Cardiac muscle cell (in vitro differentiated cells and primary cell): ENCODE results near the gene FOXO6. TPM values are rescaled to one million over a fixed set of nuclear protein-coding genes. Genes with fewer than 3 reads are reported as not detected.

ENCODE experiments used
- DNase-seq, 2 donors: peaks; one replicate each; pipeline versions ENCODE4 v3.0.0 to v3.0.0-alpha.2; 2010 to 2017; ENCODE audit warnings: low read depth in 1 of 2, low spot score in 1 of 2
- H3K27ac ChIP-seq: fragments of 200-600 bp; sonication (generic); 2 replicates; pipeline ENCODE4 v1.5.1; 2016
- H3K27me3 ChIP-seq: fragments of 200-600 bp; sonication (generic); 2 replicates; pipeline ENCODE4 v1.6.0; 2016; ENCODE audit warnings: control low read depth
- H3K36me3 ChIP-seq: fragments of 200-600 bp; sonication (generic); 2 replicates; pipeline ENCODE4 v1.5.1; 2016; ENCODE audit warnings: control low read depth
- H3K4me1 ChIP-seq: fragments of 200-600 bp; sonication (generic); 2 replicates; pipeline ENCODE4 v1.8.1; 2017; ENCODE audit warnings: low read depth, mild to moderate bottlenecking, mixed run types
- H3K4me3 ChIP-seq: fragments of 200-600 bp; sonication (generic); 2 replicates; pipeline ENCODE4 v1.5.1; 2016; ENCODE audit warnings: mild to moderate bottlenecking
- H3K9me3 ChIP-seq: fragments of 200-600 bp; sonication (generic); 2 replicates; pipeline ENCODE4 v1.5.1; 2017; ENCODE audit warnings: low read depth, mild to moderate bottlenecking, control low read depth
- CTCF ChIP-seq: IDR thresholded peaks from 2 replicates; pipeline ENCODE4 v1.5.1; 2012; ENCODE audit warnings: low read depth, mild to moderate bottlenecking, low read length
- polyA plus RNA-seq: library from polyadenylated mRNA; unstranded; fragments of >200 nt; fragmentation: Nextera tagmentation; extraction: Ambion mirVana; gene quantifications from 2 replicates; pipeline ENCODE4 v1.2.1, GENCODE V29; 2016
- total RNA-seq: library from RNA; depleted of rRNA; stranded (reverse); fragments of >200 nt; gene quantifications from 2 replicates; pipeline ENCODE4 v1.2.3, GENCODE V29; 2016

The FOXO6 gene
- total and polyA plus RNA-seq, 2 experiments from 2014 or later: 10.7 to 18.2 TPM

GRCh38 chr1:41315871-41316270 is 45.4 kb upstream of the FOXO6 start:
- Histone ChIP-seq H3K4me3 (no peak overlapping the region), H3K36me3 (no peaks in the 10 kb centered on the region), H3K9me3 (no peaks in the 10 kb centered on the region), H3K27ac (no peak overlapping the region), H3K27me3 (no peaks in the 10 kb centered on the region), H3K4me1 (peaks cover 14% of the 10 kb centered on the region)
- TF ChIP-seq CTCF: no peak
- DNase-seq: no peak

DNA sequence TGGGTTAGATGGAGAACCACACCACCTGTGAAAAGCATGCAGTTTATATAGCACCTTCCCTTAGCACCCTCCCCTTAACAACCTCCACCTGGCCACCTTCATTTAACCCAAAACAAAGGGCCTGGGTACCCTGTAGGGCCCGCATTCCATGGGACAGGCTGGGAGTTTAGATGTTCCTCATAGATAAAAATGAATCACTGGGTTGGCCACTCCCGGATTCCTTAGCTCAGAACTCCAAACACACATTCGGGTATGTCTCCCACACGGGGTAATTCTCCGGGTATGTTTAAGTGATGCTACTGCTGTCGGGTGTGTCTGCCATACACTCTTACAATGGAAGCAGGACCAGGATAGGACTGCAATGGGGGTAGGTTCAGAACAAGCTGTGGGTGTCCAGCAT is 43.9 kb upstream of the FOXO6 start:
- H3K4me3 ChIP-seq: no peak overlapping the region
- no peak overlapping the region for H3K27ac ChIP-seq
- H3K27me3 ChIP-seq: no peaks in the 10 kb centered on the region
- no peaks in the 10 kb centered on the region for H3K36me3 ChIP-seq
- no peak for TF ChIP-seq CTCF
- H3K4me1 ChIP-seq: peaks cover 14% of the 10 kb centered on the region
- no peaks in the 10 kb centered on the region for H3K9me3 ChIP-seq
- no peak for DNase-seq

DNA sequence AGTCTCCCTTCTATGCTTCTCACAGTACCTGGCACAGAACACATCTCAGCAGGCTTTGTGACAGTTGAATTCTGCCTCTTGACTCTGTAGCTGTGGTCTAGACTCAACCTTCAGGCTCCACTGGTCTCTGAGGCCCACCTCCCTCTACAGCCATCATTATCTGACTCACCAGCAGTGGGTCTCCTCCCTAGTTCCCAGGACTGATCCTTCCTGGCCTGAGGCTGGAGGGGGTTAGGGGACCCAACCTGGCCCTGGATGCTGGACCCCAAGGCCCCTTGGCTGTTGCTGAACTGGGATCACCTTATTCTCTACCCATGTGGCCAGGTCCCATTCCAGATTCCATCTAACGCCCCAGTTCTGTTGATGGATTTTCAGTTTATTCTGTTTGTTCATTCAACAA is 43.1 kb upstream of the FOXO6 start:
- DNase-seq: no peak
- no peak for TF ChIP-seq CTCF
- H3K4me3 ChIP-seq: no peak overlapping the region
- H3K27me3 ChIP-seq: no peaks in the 10 kb centered on the region
- H3K36me3 ChIP-seq: no peaks in the 10 kb centered on the region
- no peak overlapping the region for H3K27ac ChIP-seq
- H3K4me1 ChIP-seq: peaks cover 14% of the 10 kb centered on the region
- H3K9me3 ChIP-seq: no peaks in the 10 kb centered on the region

DNA sequence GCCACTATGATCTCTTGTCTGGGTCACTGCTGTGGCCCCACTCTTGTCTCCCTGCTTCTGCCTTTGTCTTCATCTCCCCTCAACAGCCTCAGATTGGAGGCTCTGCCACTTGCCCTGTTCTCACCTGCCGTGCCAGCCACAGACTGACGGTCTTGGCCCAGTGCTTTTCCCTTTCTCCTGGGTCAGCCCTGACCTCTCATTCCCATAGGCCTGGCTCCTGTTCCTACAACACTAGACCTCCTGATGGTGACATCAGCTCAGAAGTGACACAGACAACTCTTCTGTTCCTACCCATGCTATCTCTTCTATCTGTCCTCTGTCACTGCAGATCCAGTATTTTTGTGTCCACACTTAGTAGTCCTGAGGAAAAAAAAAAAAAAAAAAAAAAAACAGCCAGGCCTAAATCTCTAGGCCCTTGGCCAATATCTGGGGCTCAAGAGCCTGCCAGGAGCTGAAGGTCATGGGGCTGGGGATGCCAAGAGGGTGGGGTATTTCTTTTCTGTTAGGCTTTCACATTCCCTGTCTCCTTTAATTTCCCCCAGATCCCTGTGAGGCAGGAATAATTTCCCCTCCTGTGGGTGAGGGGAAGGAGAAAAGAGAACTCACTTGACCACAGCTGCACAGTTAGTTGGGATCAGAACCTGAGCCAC is 42.0 kb upstream of the FOXO6 start:
- Histone ChIP-seq H3K27ac (no peak overlapping the region), H3K27me3 (no peaks in the 10 kb centered on the region), H3K4me3 (no peak overlapping the region), H3K4me1 (peaks cover 14% of the 10 kb centered on the region), H3K36me3 (no peaks in the 10 kb centered on the region), H3K9me3 (no peaks in the 10 kb centered on the region)
- no peak for DNase-seq
- no peak for TF ChIP-seq CTCF

- Histone ChIP-seq H3K4me3 (no peak overlapping the region), H3K36me3 (no peaks in the 10 kb centered on the region), H3K9me3 (no peaks in the 10 kb centered on the region), H3K4me1 (peaks cover 14% of the 10 kb centered on the region), H3K27me3 (no peaks in the 10 kb centered on the region), H3K27ac (peak overlapping the region; percentile 46)
- no peak for DNase-seq
- TF ChIP-seq CTCF: no peak
Measured at GRCh38 chr1:41319807-41320711, 41.2 kb upstream of the FOXO6 start.
